Muscle layer of duodenum (tissue), 2 donors: ENCODE measurements around the gene U2SURP.
"Not testable (repeated sequence)": the region's sequence is repeated elsewhere in the genome, so short reads cannot be mapped to it uniquely, and the experiment has no call there.

Experiments used
- H3K27ac ChIP-seq: one replicate; pipeline ENCODE4 v1.7.0; 2013; ENCODE audit warnings: mild to moderate bottlenecking, low read length
- H3K27me3 ChIP-seq: one replicate; pipeline ENCODE4 v1.7.0; 2013; ENCODE audit warnings: low read depth, mild to moderate bottlenecking, control low read depth, low read length
- H3K36me3 ChIP-seq, 2 donors: one replicate each; pipeline ENCODE4 v1.7.0; 2013; ENCODE audit warnings: low read length in 2 of 2, control low read depth in 1 of 2, mild to moderate bottlenecking in 1 of 2; ENCODE audit not compliant: insufficient read depth in 2 of 2, control insufficient read depth in 1 of 2
- H3K4me1 ChIP-seq, 2 donors: one replicate each; pipeline ENCODE4 v1.7.0; 2013; ENCODE audit warnings: low read length in 2 of 2, mild to moderate bottlenecking in 2 of 2, control low read depth in 1 of 2, moderate library complexity in 1 of 2; ENCODE audit not compliant: insufficient read depth in 2 of 2, control insufficient read depth in 1 of 2
- H3K4me3 ChIP-seq, 2 donors: one replicate each; pipeline ENCODE4 v1.7.0; 2013; ENCODE audit warnings: low read length in 2 of 2, low read depth in 1 of 2, mild to moderate bottlenecking in 1 of 2
- H3K9me3 ChIP-seq, 2 donors: one replicate each; pipeline ENCODE4 v1.7.0; 2013; ENCODE audit warnings: low read length in 2 of 2, control low read depth in 1 of 2, mild to moderate bottlenecking in 1 of 2; ENCODE audit not compliant: control insufficient read depth in 1 of 2
- donor health status: healthy.

The U2SURP gene

GRCh38 chr3:142981108-142981507 lies 20.3 kb upstream of the U2SURP start:
- Histone ChIP-seq H3K4me1 (no peaks in the 10 kb centered on the region), H3K27ac (no peak overlapping the region), H3K36me3 (no peaks in the 10 kb centered on the region), H3K4me3 (no peak overlapping the region), H3K9me3 (no peaks in the 10 kb centered on the region), H3K27me3 (no peaks in the 10 kb centered on the region)

- no peaks in the 10 kb centered on the region for H3K27me3 ChIP-seq
- no peaks in the 10 kb centered on the region for H3K9me3 ChIP-seq
- no peaks in the 10 kb centered on the region for H3K36me3 ChIP-seq
- H3K4me1 ChIP-seq = no peaks in the 10 kb centered on the region
- H3K27ac ChIP-seq = no peak overlapping the region
- no peak overlapping the region for H3K4me3 ChIP-seq
These were observed 19.2 kb upstream of the U2SURP start for GRCh38 chr3:142982038-142982773.

GRCh38 chr3:142983318-142983717 lies 18.1 kb upstream of the U2SURP start:
- Histone ChIP-seq H3K27me3 (no peaks in the 10 kb centered on the region), H3K4me3 (no peak overlapping the region), H3K4me1 (no peaks in the 10 kb centered on the region), H3K9me3 (no peaks in the 10 kb centered on the region), H3K27ac (no peak overlapping the region), H3K36me3 (no peaks in the 10 kb centered on the region)

GRCh38 chr3:142984255-142984654 lies 17.1 kb upstream of the U2SURP start:
- Histone ChIP-seq H3K27me3 (no peaks in the 10 kb centered on the region), H3K36me3 (no peaks in the 10 kb centered on the region), H3K4me3 (no peak overlapping the region), H3K4me1 (no peaks in the 10 kb centered on the region), H3K9me3 (no peaks in the 10 kb centered on the region), H3K27ac (no peak overlapping the region)

GRCh38 chr3:142987080-142987700 lies 14.2 kb upstream of the U2SURP start:
- no peaks in the 10 kb centered on the region for H3K4me1 ChIP-seq
- no peaks in the 10 kb centered on the region for H3K36me3 ChIP-seq
- H3K27ac ChIP-seq = no peak overlapping the region
- no peaks in the 10 kb centered on the region for H3K9me3 ChIP-seq
- H3K27me3 ChIP-seq = no peaks in the 10 kb centered on the region
- H3K4me3 ChIP-seq = no peak overlapping the region

- no peaks in the 10 kb centered on the region for H3K36me3 ChIP-seq
- H3K27me3 ChIP-seq = no peaks in the 10 kb centered on the region
- no peaks in the 10 kb centered on the region for H3K9me3 ChIP-seq
- no peak overlapping the region for H3K4me3 ChIP-seq
- H3K27ac ChIP-seq = no peak overlapping the region
- H3K4me1 ChIP-seq = no peaks in the 10 kb centered on the region
These were observed 13.7 kb upstream of the U2SURP start for GRCh38 chr3:142987707-142988106.

- not testable (repeated sequence) for H3K4me1 ChIP-seq, H3K27me3 ChIP-seq, H3K27ac ChIP-seq, H3K36me3 ChIP-seq, H3K4me3 ChIP-seq, H3K9me3 ChIP-seq
These were observed 13.1 kb upstream of the U2SURP start for GRCh38 chr3:142988221-142988620.

- not testable (repeated sequence) for H3K36me3 ChIP-seq, H3K4me1 ChIP-seq, H3K27ac ChIP-seq, H3K4me3 ChIP-seq, H3K27me3 ChIP-seq, H3K9me3 ChIP-seq
These were observed 12.5 kb upstream of the U2SURP start for GRCh38 chr3:142988826-142989225.

GRCh38 chr3:142990721-142991120 lies 10.6 kb upstream of the U2SURP start:
- Histone ChIP-seq H3K36me3 (no peaks in the 10 kb centered on the region), H3K9me3 (no peaks in the 10 kb centered on the region)

GRCh38 chr3:142992323-142992722 lies 9.0 kb upstream of the U2SURP start:
- H3K9me3 ChIP-seq = no peaks in the 10 kb centered on the region
- no peaks in the 10 kb centered on the region for H3K27me3 ChIP-seq
- H3K27ac ChIP-seq = no peak overlapping the region
- no peaks in the 10 kb centered on the region for H3K36me3 ChIP-seq
- no peak overlapping the region for H3K4me3 ChIP-seq
- H3K4me1 ChIP-seq = peaks cover 0 to 3% of the 10 kb centered on the region in 2 donors

More at GRCh38 chr3:142990721-142991120, 10.6 kb upstream of the U2SURP start:
- Histone ChIP-seq H3K27me3 (no peaks in the 10 kb centered on the region), H3K4me3 (no peak overlapping the region), H3K27ac (no peak overlapping the region), H3K4me1 (no peaks in the 10 kb centered on the region)

- H3K4me1 ChIP-seq = peaks cover 0 to 5% of the 10 kb centered on the region in 2 donors
- H3K27ac ChIP-seq = no peak overlapping the region
- no peaks in the 10 kb centered on the region for H3K9me3 ChIP-seq
- H3K4me3 ChIP-seq = no peak overlapping the region
- no peaks in the 10 kb centered on the region for H3K36me3 ChIP-seq
- H3K27me3 ChIP-seq = no peaks in the 10 kb centered on the region
These were observed 7.4 kb upstream of the U2SURP start for GRCh38 chr3:142993958-142994442.
